ACC112 (cell line): ENCODE data around the gene TRAF1.

Source experiments
- H2AFZ ChIP-seq: fragments of 200-600 bp; sonication (generic); one replicate; pipeline ENCODE4 v1.6.0; 2017; ENCODE audit warnings: antibody characterized with exemption, low read length; ENCODE audit not compliant: unreplicated experiment
- H3K27ac ChIP-seq: fragments of 200-600 bp; sonication (generic); 2 replicates; pipeline ENCODE4 v1.5.1; 2014; ENCODE audit warnings: low read depth, mild to moderate bottlenecking, antibody characterized with exemption, low read length, moderate library complexity
- H3K27me3 ChIP-seq: fragments of 200-600 bp; sonication (generic); 2 replicates; pipeline ENCODE4 v1.6.1; 2014; ENCODE audit warnings: mild to moderate bottlenecking, antibody characterized with exemption, low read length, moderate library complexity, mixed read lengths; ENCODE audit not compliant: insufficient read depth
- H3K36me3 ChIP-seq: fragments of 200-600 bp; sonication (generic); 2 replicates; pipeline ENCODE4 v1.6.1; 2016; ENCODE audit warnings: mild to moderate bottlenecking, antibody characterized with exemption, low read length, moderate library complexity, mixed read lengths; ENCODE audit not compliant: insufficient read depth
- H3K4me1 ChIP-seq: fragments of 200-600 bp; sonication (generic); one replicate; pipeline ENCODE4 v1.6.1; 2016; ENCODE audit warnings: low read length, mixed read lengths; ENCODE audit not compliant: insufficient read depth, unreplicated experiment, control insufficient read depth
- H3K4me3 ChIP-seq: fragments of 200-600 bp; sonication (generic); 2 replicates; pipeline ENCODE4 v1.5.1; 2014; ENCODE audit warnings: mild to moderate bottlenecking, low read depth, low read length
- H3K79me2 ChIP-seq: fragments of 200-600 bp; sonication (generic); one replicate; pipeline ENCODE4 v1.6.0; 2016; ENCODE audit warnings: low read length; ENCODE audit not compliant: control insufficient read depth, unreplicated experiment, insufficient read depth

TRAF1 gene

GRCh38 chr9:120883608-120883996, 43.0 kb downstream of the TRAF1 start:
- H3K27me3 ChIP-seq, result no peaks in the 10 kb centered on the region
- no peak overlapping the region for H2AFZ ChIP-seq
- H3K4me1 ChIP-seq, result peaks cover 12% of the 10 kb centered on the region
- H3K27ac ChIP-seq, result no peak overlapping the region
- H3K36me3 ChIP-seq, result no peaks in the 10 kb centered on the region
- no peak overlapping the region for H3K4me3 ChIP-seq
- no peaks in the 10 kb centered on the region for H3K79me2 ChIP-seq

- Histone ChIP-seq H3K4me3 (no peak overlapping the region), H3K79me2 (no peaks in the 10 kb centered on the region), H3K27ac (no peak overlapping the region), H2AFZ (no peak overlapping the region), H3K4me1 (peaks cover 17% of the 10 kb centered on the region), H3K36me3 (no peaks in the 10 kb centered on the region), H3K27me3 (no peaks in the 10 kb centered on the region)
Measured at GRCh38 chr9:120882935-120883607, 43.5 kb downstream of the TRAF1 start.

GRCh38 chr9:120879446-120879845, 47.1 kb downstream of the TRAF1 start:
- no peak overlapping the region for H2AFZ ChIP-seq
- peaks cover 1% of the 10 kb centered on the region; the same call in 1 of the 2 replicates for H3K36me3 ChIP-seq
- peaks cover 25% of the 10 kb centered on the region for H3K4me1 ChIP-seq
- H3K27ac ChIP-seq, result no peak overlapping the region
- H3K27me3 ChIP-seq, result no peaks in the 10 kb centered on the region
- H3K79me2 ChIP-seq, result peaks cover 16% of the 10 kb centered on the region
- H3K4me3 ChIP-seq, result no peak overlapping the region

GRCh38 chr9:120878188-120879130, 48.1 kb downstream of the TRAF1 start:
- Histone ChIP-seq H3K4me3 (peak overlapping the region; percentile 76), H3K4me1 (peaks cover 35% of the 10 kb centered on the region), H3K36me3 (peaks cover 11% of the 10 kb centered on the region; the same call in 1 of the 2 replicates), H3K27ac (no peak overlapping the region), H2AFZ (no peak overlapping the region), H3K79me2 (peaks cover 21% of the 10 kb centered on the region), H3K27me3 (no peaks in the 10 kb centered on the region)

GRCh38 chr9:120877276-120878034, 49.1 kb downstream of the TRAF1 start:
- H3K27me3 ChIP-seq, result no peaks in the 10 kb centered on the region
- H3K4me3 ChIP-seq, result peak overlapping the region; percentile 76
- peak overlapping the region; percentile 41 for H3K27ac ChIP-seq
- H3K4me1 ChIP-seq, result peaks cover 39% of the 10 kb centered on the region
- H3K36me3 ChIP-seq, result peaks cover 12% of the 10 kb centered on the region; the same call in 1 of the 2 replicates
- no peak overlapping the region for H2AFZ ChIP-seq
- H3K79me2 ChIP-seq, result peaks cover 21% of the 10 kb centered on the region

GRCh38 chr9:120876842-120877240, 49.8 kb downstream of the TRAF1 start, which contains the start of gene PHF19:
TSS of gene PHF19 (minus strand) at chr9:120877188. CDS start at chr9:120874741, 2,447 bp downstream.
- Histone ChIP-seq H3K4me1 (peaks cover 39% of the 10 kb centered on the region), H3K4me3 (peak within 1 kb of the TSS; percentile 93), H3K27ac (peak within 1 kb of the TSS; percentile 95), H3K36me3 (peaks cover 15% of the 10 kb centered on the region; the same call in 1 of the 2 replicates), H3K27me3 (no peaks in the 10 kb centered on the region), H2AFZ (peak within 1 kb of the TSS; percentile 39), H3K79me2 (peaks cover 21% of the 10 kb centered on the region)

- Histone ChIP-seq H3K27ac (peak overlapping the region; percentile 95), H3K4me1 (peaks cover 39% of the 10 kb centered on the region), H3K36me3 (peaks cover 15% of the 10 kb centered on the region; the same call in 1 of the 2 replicates), H3K27me3 (no peaks in the 10 kb centered on the region), H3K79me2 (peaks cover 21% of the 10 kb centered on the region), H3K4me3 (peak overlapping the region; percentile 93), H2AFZ (peak overlapping the region; percentile 39)
Measured at GRCh38 chr9:120875954-120876841, 50.4 kb downstream of the TRAF1 start.

- Histone ChIP-seq H3K4me3 (peak overlapping the region; percentile 93), H3K4me1 (peaks cover 39% of the 10 kb centered on the region), H3K27me3 (no peaks in the 10 kb centered on the region), H3K79me2 (peaks cover 21% of the 10 kb centered on the region), H3K36me3 (peaks cover 15% of the 10 kb centered on the region; the same call in 1 of the 2 replicates), H2AFZ (no peak overlapping the region), H3K27ac (peak overlapping the region; percentile 95)
Measured at GRCh38 chr9:120875643-120875953, 51.0 kb downstream of the TRAF1 start.

GRCh38 chr9:120875195-120875565, 51.4 kb downstream of the TRAF1 start:
- Histone ChIP-seq H3K27ac (0 out of 2 replicates have a peak overlapping the region, but pooled peaks have one; percentile 95), H2AFZ (no peak overlapping the region), H3K79me2 (peaks cover 21% of the 10 kb centered on the region)

More at GRCh38 chr9:120875195-120875565, 51.4 kb downstream of the TRAF1 start:
- H3K4me1 ChIP-seq, result peaks cover 39% of the 10 kb centered on the region
- H3K27me3 ChIP-seq, result no peaks in the 10 kb centered on the region
- peak overlapping the region; percentile 93 for H3K4me3 ChIP-seq
- peaks cover 15% of the 10 kb centered on the region; the same call in 1 of the 2 replicates for H3K36me3 ChIP-seq
